SHP77 (cell line): ENCODE data around the gene TADA3.
A peak's percentile ranks its signal among the peaks of the same experiment; 100 is the strongest.

ENCODE experiments used
- DNase-seq, 2 experiments: peaks; one replicate each; lab custom pipeline; 2025; lab: John Stamatoyannopoulos, UW

The TADA3 gene, protein sequence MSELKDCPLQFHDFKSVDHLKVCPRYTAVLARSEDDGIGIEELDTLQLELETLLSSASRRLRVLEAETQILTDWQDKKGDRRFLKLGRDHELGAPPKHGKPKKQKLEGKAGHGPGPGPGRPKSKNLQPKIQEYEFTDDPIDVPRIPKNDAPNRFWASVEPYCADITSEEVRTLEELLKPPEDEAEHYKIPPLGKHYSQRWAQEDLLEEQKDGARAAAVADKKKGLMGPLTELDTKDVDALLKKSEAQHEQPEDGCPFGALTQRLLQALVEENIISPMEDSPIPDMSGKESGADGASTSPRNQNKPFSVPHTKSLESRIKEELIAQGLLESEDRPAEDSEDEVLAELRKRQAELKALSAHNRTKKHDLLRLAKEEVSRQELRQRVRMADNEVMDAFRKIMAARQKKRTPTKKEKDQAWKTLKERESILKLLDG

DNA sequence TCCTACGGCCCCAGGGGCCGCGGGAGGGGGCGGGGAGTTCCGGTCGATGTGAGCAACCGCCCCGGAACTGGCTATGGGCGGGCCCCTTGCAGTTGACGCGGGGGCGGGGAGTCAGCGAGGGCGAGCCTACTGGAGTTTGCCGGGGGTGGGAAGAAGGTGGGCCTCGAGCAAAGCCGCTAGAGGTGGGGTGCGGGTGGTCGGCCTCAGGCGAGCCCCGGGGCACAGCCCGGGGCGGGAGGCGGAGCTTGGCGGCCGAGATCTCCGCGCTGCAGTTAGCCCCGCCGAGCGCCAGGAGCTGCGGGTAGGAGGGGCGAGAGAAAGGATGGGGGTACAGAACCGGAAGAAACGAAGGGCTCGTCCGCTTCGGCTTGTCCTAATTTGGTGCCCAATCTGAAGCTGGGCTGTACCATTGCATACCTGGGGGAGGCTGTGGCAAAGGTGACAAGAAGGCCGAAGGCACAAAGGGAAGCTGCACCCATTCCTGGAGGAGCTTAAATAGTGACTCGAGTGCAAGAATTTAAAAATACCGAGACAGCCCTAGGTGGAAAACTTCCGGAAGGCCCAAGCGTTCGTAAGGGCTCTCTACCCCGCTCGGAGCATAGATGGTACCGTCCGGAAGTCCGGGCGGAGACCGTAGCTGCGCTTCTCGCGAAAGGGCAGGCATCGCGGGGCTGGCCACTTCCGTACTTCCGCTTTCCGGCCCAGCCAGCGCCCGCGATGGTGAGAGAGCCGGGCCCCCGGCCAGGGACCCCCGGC, at the start of gene TADA3, which contains the start of gene ARPC4:
TSS of gene TADA3 (minus strand) at position 69 of the 756 bp plus-strand sequence. CDS start 1,007 bp downstream, outside the sequence.
TSS of gene ARPC4 (plus strand) at position 678 of the 756 bp plus-strand sequence. CDS start at position 718, 40 bp downstream.
- peak; percentile 89 to 94 for DNase-seq

GRCh38 chr3:9841015-9841414, 48.7 kb upstream of the TADA3 start:
- DNase-seq, result no peak

GRCh38 chr3:9838856-9839255, 46.6 kb upstream of the TADA3 start:
- no peak for DNase-seq

GRCh38 chr3:9837701-9838582, 45.7 kb upstream of the TADA3 start:
- no peak for DNase-seq

- no peak for DNase-seq
Observed at GRCh38 chr3:9834520-9835380, 42.5 kb upstream of the TADA3 start.

DNA sequence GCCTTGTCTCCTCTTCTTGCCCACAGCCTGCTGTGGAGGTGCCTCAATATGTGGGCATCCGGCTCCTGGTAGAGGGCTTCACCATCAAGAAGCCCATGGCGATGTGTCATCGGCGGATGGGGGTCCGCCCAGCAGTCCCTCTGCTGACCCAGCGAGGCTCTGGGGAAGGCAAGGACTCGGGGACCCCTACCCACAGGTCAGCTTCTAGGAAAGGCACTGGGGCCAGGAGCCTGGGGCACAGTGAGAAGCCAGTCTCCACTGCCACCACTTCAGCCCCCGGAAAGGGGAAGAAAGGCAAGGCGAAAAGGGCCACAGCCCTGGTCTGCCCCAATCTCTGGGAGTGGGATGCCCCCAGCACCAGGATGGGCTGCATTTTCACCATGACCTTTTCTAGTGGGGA, 40.8 kb upstream of the TADA3 start:
- no peak for DNase-seq

- DNase-seq, result no peak
Observed at GRCh38 chr3:9831253-9831652, 39.0 kb upstream of the TADA3 start.

GRCh38 chr3:9828801-9829755, 36.8 kb upstream of the TADA3 start:
- DNase-seq, result no peak

DNA sequence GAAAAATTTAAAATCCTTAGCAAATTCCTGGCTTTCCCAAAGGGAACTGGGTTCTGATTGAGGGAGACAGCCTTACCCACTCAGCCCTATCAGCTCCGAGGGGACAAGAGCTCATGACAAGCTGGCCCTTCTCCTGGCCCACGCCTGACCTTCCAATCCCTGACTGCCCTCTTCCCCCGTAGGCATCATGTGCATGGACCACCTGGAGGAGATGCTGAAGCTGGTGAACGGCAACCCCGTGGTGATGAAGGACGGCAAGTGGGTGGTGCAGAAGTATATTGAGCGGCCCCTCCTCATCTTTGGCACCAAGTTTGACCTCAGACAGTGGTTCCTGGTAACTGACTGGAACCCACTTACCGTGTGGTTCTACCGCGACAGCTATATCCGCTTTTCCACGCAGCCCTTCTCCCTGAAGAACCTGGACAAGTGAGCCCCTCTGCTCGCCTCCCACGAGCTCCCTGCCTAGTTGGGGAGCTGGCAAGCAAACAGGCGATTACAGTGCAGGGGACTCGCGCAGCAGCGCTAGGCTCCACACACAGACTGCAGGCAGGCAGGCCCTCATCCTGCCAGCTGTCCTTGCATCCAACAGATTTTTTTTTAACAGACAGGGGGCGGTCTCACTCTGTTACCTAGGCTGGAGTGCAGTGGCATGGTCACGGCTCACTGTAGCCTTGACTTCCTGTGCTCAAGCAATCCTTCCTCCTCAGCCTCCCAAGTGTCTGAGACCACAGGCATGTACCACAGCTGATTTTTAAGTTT, 34.7 kb upstream of the TADA3 start:
- peak; percentile 52 to 64 for DNase-seq

DNA sequence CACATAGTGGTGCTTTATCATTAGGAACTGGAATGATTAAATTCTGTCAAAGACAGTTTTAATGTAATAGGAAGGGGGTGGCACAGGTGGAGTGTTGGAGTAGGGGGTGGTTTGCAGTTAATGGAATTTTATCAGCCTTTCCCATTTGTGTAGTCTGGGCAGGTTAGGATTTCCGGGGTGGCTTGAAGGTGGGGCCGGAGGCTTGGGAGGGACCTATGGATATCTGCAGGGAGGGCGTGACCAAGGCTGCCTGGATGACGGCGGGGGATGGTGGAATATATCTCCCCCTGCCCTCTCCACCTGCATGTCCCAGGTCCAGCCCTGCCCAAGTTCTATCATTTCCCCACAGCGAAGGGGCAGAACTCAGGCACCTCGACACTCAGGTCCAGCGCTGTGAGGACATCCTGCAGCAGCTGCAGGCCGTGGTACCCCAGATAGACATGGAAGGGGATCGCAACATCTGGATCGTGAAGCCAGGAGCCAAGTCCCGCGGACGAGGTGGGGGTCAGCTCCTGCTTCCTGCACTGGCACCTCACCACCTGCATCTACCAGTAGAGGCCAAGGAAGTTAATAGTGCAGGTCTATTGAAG, 33.3 kb upstream of the TADA3 start:
- DNase-seq, result no peak

DNA sequence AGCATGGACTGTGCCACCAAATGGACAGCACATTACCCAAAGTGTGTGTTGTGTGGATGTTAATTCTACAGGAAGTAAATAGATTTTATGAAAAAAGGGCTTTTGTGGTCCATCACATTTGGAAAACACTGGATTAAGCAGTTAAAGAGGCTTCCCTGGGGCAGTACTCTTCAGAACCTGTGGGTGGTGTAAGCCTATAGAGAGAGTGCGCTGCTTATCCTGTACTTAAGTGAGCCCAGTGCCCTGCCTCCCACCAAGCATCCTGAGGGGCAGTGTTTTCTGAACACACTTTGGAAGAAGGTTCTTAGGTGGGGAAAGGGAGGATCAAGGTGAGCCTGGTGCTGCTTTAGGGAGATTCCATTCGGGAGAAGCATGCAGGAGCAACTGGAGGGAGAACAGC, 28.7 kb upstream of the TADA3 start:
- DNase-seq, result no peak

DNA sequence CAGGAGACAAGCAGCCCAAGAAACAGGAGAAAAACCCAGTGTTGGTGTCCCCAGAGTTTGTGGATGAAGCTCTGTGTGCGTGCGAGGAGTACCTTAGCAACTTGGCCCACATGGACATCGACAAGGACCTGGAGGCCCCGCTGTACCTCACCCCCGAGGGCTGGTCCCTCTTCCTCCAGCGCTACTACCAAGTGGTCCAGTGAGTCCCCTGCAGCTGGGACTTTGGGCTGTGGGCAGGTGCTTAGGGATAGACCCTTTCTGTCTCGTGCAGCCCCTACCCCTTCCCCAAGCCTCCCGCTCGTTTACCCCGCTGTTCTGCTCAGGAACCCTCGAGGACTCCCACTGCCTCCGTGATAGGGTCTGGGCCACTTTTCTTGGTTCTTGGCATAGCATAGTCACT, 28.3 kb upstream of the TADA3 start:
- DNase-seq, result no peak

- no peak for DNase-seq
Observed at GRCh38 chr3:9818666-9819335, 26.5 kb upstream of the TADA3 start.

GRCh38 chr3:9817436-9817835, 25.2 kb upstream of the TADA3 start:
- DNase-seq, result no peak

DNA sequence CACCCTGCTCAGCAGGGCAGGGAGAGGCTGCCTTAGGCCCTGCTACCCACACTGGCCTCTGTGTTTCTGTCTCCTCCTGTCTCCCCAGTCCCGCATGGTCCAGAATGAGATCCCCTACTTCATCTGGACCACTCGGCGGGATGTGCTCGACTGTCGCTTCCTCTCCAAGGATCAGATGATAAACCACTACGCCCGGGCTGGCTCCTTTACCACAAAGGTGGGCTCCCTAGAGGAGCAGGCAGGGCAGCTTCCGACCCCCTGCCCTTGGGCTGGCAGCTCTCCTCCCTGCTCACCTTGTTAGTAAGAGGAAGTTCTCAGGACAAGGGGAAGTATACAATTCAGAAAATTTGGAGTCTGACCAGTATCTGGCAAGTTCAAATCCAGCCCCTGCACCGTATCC, 23.7 kb upstream of the TADA3 start:
- no peak for DNase-seq

DNA sequence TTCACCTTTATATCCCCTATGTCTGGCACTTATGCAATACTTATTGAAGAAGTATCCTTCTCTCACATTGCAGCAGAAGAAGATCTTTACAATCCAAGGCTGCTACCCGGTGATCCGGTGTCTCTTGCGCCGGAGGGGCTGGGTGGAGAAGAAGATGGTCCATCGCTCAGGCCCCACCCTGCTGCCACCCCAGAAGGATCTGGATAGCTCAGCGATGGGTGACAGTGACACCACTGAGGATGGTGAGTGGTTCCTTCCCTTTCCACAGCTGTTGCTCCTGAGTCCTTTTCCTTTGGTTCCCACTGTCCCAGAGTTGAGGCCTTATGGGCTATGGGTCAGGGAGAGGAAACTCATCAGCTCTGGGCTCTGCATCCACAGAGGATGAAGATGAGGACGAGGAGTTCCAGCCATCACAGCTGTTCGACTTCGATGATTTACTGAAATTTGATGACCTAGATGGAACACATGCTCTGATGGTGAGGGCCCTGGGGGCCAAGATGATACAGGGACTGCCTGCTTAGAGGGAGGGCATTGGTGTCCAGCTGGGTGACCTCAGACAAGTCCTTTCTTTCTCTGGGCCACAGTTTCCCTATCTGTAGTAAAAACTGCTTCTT, 20.7 kb upstream of the TADA3 start:
- DNase-seq, result no peak

DNA sequence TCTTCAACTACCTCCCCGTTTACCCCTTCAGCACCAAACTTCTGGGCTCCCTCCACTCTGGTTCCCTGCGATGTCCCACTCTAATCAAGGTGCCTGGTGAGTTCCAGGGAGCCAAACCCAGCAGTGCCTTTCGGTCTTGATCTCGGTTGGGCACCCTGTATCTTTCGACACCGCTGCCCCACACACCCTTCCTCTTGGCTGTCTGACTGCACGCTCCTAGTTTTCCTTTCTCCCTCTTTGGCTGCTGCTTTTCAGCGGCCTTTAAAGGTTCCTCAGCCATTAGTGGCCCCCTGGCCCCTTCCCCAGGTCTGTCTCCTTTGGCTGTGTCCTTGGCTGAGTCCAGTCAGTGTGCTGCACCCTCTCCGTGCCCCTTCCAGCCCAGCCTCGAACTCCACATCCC, 18.6 kb upstream of the TADA3 start:
- DNase-seq, result no peak

DNA sequence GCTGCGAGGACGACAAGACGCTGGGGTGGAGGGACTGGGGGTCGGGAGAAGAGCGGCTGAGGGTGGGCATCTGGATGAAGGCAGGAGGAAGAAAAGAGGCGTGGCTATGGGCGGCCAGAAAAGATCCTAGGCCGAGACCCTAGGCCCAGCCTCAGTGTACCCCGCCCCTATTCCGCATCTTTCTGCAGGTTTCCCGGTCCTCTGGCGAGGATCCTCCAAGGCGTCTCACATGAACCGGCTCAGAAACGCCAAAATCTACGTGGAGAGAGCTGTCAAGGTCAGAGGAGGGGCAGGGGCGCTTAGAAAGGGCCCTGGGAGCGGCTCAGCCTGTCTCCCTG, 18.1 kb upstream of the TADA3 start:
- DNase-seq, result no peak
